NCI-H1930 (cell line): ENCODE data around the gene CA11.

Experiments used
- DNase-seq, 2 experiments: peaks; one replicate each; lab custom pipeline; 2025; lab: John Stamatoyannopoulos, UW

The CA11 gene

DNA sequence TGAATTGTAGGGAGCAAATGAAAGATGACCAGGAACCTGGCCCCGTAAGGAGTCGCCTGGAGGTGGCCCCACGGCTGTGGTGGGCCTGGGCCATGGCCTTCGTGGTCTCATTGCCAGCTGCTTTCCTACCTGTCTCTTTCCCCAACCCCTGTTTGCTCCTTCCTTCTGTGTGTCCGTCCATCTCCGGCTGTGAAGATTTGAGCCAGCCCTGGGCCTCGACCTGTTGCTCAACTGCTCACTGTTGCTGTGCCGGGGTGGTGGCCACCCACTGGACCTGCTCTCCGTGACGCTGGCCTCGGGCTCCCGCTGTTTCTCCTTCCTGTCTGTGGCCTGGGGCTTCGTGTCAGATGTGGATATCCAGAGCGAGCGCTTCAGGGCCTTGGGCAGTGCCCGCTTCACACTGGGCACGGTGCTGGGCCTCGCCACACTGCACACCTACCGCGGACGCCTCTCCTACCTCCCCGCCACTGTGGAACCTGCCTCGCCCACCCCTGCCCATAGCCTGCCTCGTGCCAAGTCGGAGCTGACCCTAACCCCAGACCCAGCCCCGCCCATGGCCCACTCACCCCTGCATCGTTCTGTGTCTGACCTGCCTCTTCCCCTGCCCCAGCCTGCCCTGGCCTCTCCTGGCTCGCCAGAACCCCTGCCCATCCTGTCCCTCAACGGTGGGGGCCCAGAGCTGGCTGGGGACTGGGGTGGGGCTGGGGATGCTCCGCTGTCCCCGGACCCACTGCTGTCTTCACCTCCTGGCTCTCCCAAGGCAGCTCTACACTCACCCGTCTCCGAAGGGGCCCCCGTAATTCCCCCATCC lies 17.3 kb downstream of the CA11 start:
- no peak for DNase-seq

DNA sequence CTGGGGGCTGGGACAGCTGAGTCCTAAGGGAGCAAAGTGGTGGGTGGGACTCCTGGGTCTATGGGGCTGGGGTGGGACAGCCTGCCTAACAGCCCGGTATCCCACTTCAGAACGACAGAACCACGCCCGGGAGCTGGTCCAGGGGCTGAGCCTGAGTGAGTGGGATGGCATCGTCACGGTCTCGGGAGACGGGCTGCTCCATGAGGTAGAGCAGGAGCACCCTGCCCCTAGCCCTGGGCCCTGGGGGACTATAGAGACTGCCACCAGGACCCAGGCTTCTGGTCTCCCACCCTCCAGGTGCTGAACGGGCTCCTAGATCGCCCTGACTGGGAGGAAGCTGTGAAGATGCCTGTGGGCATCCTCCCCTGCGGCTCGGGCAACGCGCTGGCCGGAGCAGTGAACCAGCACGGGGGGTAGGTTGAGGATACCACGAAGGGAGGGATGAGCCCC lies 18.1 kb downstream of the CA11 start:
- no peak for DNase-seq

DNA sequence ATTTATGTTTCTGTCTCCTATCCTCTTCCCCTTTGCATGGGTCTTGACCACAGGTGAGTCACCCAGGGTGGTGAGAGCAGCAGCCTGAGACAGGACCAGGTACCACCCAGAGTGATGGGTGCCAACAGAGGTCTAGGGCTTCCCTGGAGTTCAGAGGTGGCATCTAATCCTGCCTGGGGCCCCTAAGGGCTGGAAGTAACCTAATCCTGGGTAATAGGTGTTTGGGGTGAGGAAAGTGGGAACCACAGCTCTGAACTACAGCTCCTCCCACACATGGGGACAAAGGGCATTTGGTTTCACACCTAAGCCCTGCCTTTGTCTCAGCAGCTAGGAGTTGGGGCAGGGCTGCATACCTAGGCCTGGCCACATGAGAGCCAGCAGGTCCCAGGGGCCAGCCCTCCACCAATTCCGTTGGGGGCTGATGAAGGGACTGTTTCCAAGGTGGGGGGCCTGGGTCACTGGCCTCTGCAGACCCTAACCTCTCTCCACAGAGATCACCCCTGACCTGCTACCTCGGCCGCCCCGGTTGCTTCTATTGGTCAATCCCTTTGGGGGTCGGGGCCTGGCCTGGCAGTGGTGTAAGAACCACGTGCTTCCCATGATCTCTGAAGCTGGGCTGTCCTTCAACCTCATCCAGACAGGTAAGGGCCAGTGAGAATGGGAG lies 18.7 kb downstream of the CA11 start:
- no peak for DNase-seq

DNA sequence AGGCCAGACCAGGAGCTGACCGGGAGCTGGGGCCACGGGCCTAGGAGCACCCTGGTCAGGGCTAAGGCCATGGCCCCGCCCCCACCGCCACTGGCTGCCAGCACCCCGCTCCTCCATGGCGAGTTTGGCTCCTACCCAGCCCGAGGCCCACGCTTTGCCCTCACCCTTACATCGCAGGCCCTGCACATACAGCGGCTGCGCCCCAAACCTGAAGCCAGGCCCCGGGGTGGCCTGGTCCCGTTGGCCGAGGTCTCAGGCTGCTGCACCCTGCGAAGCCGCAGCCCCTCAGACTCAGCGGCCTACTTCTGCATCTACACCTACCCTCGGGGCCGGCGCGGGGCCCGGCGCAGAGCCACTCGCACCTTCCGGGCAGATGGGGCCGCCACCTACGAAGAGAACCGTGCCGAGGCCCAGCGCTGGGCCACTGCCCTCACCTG lies 20.1 kb downstream of the CA11 start:
- DNase-seq, result no peak

DNA sequence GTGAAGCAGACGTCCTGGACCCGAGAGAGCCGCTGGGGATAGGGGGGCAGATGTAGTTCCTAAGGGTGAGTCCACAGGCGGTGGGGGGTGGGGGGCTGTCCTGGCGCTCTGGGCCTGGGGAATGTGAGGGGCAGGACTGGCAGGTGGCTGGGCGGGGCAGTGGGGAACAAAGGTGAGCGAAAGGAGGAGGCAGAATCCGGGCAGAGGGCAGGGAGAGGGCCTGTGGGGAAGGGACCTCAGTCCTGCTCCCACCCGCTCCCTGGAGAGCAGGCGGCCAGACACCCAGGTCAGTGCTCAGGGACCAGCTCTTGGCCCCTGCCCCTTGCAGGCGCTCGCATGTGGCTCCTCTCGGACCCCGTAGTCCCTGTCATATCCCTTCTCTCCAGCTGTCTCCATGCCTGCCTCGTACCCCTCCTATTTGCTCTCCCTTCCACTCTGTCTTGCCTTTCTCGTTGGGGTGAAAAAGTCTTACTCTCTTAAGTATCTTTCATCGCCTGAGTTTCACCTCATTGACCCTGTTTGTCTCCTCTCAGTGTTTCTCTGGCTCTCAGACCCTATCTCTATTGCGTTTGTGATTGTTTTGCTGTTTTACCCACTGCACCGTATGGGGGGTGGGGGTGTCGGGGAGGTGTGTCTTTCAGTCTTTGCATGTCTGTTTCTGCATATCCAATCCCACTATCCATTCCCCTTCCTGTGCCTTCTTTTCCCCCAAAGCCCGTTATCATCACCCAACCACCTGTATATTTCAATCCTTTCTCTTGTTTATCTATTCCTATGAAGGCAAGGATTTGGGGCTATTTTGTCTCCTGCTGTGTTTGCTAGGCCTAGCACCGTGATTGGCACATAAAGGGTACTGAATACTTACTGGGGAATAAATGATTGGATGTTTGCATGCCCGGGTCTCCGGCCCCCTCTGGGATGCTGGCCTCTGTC lies 20.9 kb downstream of the CA11 start:
- DNase-seq, result no peak

DNA sequence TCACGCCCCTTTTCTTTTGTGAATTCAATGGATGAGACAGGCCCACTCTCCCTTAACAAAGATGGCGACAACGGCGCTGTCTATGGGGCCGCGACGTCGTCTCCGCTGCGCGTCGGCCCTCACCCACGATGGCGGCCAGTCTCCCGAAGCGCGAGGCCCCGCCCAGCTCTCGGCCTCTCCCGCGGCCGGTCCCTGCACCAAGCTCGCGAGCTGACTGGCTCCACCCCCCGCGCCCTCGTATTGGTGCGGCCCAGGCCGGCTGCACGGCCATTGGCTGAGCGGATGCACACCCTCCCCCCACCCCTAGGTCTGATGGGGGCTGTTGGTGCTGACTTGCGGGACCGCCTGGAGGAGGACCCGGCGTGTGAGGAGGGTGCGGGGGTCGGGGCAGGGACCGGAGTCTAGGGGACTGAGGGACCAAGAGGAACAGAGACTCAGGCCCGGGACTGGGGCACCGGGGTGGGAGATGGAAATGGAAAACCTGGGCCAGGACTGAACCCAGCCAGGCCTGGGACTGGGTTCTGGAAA lies 21.9 kb downstream of the CA11 start:
- peak; percentile 98 to 99 for DNase-seq

DNA sequence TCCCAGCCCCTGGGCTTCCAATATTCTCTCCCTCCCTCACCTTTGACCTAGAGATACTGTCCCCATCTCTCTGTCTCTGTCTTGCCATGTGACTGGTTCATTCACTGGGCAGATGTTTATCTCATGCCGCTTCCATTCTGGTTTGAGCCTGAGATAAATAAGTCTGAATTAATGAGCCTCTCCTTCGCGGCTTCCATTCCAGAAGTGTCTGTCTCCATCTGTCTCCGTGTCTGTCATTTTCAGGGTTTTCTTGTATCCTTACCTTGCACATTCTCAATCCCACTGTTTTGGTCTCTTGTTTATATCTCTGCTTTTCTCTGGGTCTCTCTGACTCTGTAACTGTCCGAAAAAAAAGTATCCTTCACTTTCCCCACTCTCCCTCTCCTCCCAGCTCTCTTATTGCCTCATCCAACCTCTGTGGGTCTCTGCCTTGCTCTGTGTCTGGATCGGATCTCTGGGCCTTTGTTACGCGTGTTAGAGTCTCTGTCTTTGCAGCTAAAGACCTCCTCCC lies 22.4 kb downstream of the CA11 start:
- no peak for DNase-seq

DNA sequence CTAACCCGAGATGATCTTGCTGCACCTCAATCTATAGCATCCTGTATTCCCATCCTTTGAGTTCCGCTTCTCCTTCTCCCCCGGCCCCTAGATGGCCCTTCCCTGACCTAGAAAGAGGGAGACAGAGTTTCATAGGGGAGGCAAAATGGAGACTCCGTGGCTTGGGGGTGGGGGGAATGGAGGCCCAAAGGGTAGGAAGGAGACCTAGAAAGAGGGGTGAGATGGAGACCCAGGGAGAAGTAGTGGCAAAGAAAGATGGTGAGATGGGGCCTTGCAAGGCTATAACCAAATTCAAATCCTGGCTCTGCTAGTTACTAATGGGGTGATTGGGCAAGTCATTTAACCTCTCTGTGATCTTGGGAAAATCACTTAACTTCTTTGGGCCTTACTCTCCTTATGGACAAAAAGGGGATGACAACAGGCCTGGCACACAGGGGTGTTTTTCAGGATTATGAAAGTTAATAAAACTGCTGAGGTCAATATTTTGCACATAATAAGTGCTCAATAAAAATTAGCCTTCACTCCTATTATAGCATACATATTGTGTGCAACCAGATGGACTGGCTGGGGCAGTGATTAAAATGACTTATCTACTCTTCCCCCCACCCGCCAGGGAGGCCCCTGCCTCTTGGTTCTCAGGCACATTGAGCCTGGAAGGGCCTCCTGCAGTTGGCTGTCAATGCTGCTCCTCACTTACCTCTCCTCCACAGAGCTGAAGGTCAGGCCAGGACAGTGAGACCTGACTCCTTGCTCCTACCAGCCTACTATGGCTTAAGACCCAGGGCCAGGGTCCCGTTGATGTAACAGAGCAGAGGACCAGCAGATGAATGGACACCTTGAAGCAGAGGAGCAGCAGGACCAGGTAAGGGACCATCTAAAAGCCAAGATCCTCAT lies 26.0 kb downstream of the CA11 start:
- no peak for DNase-seq

DNA sequence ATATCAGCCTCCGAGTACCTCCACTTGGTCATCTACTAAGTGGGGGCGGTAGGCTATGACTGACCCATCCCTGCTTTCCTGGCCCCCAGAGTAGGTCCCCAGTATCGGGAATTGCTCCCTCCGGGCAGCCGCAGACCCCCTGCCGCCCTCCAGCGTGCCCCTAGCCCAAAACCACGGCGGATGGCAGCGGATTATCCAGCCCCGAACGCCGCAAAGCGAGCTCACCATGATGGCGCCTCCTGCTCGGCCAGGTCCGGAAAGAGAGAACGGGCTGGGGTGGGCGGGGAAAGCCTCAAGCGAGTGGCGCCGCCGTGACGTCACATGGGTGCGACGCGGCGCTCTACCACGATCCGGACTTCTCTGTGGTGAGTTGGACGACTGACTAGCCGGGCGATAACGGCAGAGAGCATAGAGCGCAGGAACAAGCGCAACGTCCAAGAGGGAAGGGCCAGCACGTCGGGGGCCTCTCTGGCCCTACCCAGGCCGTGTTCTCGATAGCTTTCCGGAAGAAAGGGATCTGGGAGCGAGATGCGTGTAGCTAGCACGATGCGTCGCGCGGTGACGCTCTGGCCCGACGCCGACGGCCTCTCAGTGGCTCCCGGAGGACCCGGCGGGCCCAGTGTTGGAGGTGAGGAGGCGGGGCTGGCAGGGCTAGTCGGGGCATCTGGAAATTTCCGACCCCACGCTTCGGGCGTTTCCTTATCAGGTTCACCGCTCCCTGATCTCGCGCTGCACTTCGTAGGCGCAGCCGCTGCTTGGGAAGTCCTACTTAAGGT lies 26.9 kb downstream of the CA11 start, which contains the start of the genes RPL18 and SPHK2:
Gene RPL18, minus strand, starts transcription at position 263 of the 776 bp plus-strand sequence. Its CDS starts 35 bp downstream, at position 228.
Gene SPHK2, plus strand, starts transcription at position 591 of the 776 bp plus-strand sequence. CDS start 1,009 bp downstream, outside the sequence.
- DNase-seq, result peak; percentile 99 to 100

DNA sequence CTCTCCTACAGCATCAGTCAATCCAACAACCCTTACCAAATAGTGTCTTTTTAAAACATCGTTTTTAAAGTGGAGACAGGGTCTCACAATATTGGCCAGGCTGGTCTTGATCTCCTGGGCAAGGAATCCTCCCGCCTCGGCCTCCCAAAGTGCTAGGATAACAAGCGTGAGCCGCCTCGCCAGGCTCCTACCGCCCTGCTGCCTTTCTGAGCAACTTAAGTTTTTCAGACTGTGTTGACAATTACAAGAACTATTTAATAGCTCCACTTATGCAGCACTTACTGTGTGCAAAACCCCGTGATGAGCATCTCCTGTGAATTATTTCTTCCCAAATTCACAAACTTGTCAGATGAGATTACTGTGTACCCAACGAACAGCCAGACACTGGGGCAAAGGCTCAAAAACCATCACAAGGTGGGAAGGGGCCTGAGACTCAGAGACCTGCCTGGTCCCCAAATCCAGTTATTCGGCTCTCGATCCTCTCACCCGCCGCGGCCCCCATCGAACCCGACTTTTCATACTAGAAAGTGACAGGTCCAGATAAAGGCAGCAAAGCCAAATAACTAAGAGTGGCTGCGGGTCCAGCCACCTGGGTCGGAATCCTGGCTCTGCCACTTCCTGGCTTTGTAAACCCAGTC lies 27.6 kb downstream of the CA11 start:
- no peak for DNase-seq

DNA sequence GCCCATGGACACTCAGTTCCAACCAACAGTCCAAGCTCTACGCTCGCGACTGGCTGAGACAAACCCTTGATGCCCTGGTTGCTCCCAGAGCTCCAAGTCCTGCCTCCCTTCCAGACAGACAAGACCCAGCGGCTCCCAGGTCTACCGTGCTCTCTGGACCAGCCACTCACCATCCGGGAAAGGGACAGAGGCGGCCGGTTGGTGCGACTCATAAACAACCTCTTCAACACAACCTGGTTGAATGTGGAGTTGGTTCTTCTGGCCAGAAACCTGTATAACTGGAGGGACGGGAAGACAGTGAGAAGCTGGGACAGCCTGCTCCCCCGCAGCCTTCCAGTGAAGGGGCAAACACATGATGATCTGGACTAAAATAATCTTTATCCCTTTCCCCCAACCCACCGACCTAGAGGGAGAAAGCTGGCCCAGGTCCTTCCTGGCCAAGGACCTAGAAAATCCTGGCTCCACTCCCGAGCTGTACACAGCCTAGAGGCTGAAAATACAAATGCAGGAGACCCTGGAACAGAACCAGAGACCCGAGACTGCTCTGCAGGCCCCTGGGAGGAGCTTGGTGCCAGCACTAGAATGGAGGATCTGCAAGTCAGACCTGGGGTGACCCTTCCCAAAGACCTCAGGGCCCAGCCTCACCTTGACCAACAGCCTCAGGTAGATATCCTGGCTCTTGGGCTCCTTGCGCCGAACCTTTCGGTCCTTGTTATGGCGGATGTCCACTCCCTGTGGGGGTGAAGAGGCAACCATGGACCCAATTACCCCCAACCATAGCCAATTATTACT lies 28.6 kb downstream of the CA11 start:
- DNase-seq, result no peak

DNA sequence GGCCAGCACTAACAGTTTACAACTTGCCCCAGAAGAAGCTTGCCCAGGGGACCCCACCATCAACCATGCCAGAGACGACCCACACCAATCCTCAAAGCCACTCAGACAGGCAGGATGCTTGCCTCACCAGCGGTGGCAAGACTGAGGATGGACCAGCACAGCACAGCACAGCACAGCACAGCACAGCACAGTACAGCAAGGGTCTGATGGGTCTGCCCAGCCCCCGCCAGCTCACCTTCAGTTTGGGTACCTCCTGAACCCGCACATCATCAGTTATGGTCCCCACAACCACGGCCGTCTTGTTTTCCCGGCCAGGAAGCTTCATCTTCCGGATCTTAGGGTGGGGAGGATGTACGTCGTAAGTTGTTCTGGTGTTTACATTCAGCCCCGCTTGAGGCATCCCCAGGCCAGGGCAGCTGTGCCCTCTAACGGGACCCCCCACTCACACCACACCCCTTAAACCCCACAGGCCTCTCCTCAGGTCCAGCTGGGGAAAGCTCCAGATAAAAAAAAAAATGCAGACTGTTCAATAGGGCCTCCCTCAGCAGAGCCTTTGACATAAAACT lies 29.4 kb downstream of the CA11 start:
- DNase-seq, result no peak

DNA sequence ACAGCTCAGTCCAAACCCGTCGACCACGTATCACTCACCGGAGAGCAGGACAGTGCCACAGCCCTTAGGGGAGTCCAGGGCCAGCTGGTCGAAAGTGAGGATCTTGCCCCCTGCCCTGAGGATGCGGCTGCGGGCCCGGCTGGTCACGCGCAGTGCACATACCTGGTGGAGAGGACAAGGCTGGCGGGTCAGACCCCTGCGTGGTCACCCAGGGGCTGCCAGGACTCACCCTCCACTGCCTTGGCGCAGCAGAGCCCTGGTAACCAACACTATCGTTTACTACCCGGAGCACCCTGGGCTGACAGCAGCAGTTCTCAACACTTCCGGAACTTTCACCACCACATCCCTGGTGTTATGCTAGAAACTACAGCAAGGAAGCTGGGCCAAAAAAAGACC lies 29.9 kb downstream of the CA11 start:
- no peak for DNase-seq

DNA sequence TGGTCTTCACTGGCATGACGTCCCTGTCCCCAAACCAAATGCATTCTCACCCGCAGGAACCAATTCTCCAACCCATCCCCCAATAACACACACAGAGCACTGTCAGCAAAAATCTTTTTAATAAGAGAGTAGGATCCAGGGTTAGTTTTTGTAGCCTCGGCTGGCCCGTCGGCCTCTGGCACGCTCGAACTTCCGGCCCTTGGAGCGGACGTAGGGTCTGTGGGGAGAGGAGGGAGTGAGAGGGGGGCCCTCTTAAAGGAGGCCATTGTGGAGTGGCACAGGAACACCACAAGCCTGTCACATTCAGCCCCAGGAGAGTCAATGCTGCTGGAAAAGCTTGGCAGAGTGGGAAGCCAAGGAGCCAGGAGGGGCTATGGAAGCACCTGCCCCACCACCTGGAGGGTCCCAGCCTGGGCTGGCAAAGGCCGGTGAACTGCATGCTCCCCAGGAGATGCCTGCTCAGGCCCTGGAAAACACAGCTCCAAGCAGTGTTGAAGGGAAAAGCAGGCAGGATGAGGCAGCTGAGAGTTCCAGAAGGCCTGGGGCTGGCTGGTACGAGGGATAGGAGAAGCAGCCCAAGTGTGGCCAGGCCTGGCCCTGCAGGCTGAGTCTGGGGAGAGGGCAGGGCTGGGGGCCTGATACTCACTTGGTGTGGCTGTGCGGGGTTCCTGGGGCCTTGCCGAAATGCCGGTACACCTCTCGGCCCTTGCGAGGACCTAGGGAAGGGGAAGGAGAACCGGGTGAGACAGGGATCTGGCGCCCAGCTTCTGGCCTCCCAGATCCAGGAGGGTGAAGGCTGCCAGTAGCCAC lies 30.6 kb downstream of the CA11 start:
- DNase-seq, result no peak

DNA sequence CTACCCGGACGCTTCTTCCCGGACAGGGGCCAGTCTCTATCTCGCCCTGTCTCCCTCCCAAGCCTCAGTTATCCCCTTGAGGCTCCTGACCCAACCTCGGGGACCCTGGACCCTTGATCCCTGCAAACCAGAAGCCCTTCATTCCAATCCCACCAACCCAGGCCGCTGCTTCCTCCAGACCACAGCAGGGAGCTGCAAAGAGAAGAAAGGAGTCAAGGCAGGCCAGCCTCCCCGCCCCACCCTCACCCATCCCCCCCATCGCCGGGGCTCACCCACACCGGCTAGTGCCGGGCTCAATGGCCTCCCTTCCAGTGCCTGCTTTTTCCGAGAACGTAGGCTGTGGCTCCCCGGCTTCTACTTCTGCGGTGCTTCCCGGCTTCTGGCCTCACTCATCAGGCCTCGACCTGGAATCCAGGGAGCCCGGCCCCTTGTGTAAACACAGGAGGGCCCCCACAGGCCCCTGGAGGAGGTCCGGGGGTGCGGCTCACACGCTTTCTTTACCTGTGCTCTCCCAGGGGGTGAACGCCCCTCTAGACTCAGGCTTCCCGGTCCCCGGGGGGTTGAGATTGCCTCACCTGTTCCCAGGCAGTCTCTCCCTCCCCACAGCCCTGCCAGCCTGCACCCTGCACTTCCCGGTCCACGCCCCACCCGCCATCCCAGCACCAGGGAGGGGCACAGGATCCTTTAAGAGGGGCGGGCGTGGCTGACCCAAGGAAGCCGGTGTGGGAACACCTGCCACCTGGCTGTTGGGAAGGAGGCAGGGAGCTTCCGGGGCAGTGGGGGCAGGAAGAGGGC lies 31.4 kb downstream of the CA11 start, which contains the start of gene FAM83E:
Gene FAM83E, minus strand, starts transcription at position 641 of the 795 bp plus-strand sequence. CDS start 1,704 bp downstream, outside the sequence.
- no peak for DNase-seq

DNA sequence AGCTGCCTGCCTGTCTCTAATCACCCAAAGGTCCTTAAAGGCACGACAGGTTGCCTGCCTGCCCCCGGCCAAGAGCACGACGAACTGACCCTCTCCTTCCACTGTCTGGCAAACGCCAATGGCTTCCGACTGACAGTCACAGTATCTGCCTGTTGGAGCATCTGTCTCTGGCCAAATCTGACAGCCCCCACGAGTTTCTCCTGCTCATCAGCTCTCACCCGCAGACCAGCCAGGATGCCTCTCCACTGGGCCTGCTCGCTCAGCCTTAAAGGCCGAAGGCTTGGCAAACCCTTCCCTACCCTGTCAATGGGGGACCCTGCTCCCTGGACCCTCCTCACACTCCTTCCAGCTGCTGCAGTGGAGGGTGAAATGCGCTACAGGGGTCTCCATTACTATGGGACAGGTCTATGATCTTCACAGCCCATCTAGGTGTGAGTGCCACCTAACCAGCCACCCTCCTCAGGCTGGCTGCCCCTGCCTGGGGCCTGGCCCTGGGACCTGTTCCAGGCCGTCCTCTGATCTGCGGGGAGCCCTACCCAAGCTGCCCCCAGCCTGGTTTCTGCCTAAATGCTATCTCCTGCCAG lies 32.0 kb downstream of the CA11 start:
- no peak for DNase-seq
